Mesothelial cell of epicardium (in vitro differentiated cells): ENCODE measurements around the gene POC1B. TPM values are rescaled to one million over a fixed set of nuclear protein-coding genes. Genes with fewer than 3 reads are reported as not detected.

Experiments used
- DNase-seq, 2 experiments: peaks; one replicate each; pipeline ENCODE4 v3.0.0; 2021; ENCODE audit warnings: low spot score in 2 of 2; ENCODE audit not compliant: unreplicated experiment in 2 of 2
- H3K27ac Mint-ChIP-seq: 2 replicates; pipeline ENCODE4 v1.8.0; 2021; ENCODE audit warnings: mixed read lengths
- H3K27me3 Mint-ChIP-seq: 2 replicates; pipeline ENCODE4 v1.8.0; 2021; ENCODE audit warnings: low read depth, mixed read lengths
- H3K36me3 Mint-ChIP-seq: 2 replicates; pipeline ENCODE4 v1.8.0; 2021; ENCODE audit warnings: mixed read lengths
- H3K4me1 Mint-ChIP-seq: 2 replicates; pipeline ENCODE4 v1.8.0; 2021; ENCODE audit warnings: mixed read lengths
- H3K4me3 Mint-ChIP-seq: 2 replicates; pipeline ENCODE4 v1.8.0; 2021; ENCODE audit warnings: mild to moderate bottlenecking, moderate library complexity, mixed read lengths
- H3K9me3 Mint-ChIP-seq: 2 replicates; pipeline ENCODE4 v1.8.0; 2021; ENCODE audit warnings: mixed read lengths
- CTCF ChIP-seq: fragments of 200-600 bp; sonication (generic); IDR thresholded peaks from one replicate; pipeline ENCODE4 v1.5.0; 2021; ENCODE audit warnings: antibody characterized with exemption; ENCODE audit not compliant: unreplicated experiment
- total RNA-seq: library from RNA; stranded (reverse); gene quantifications from 3 replicates; pipeline ENCODE4 v1.2.1, GENCODE V29; 2021

Gene POC1B
- total RNA-seq, 1 donor from 2014 or later = 12.1 TPM

GRCh38 chr12:89493670-89494302 is 32.1 kb downstream of the POC1B start:
- Mint-ChIP-seq H3K27me3 (no peaks in the 10 kb centered on the region), H3K4me1 (no peaks in the 10 kb centered on the region), H3K4me3 (no peak overlapping the region), H3K9me3 (no peaks in the 10 kb centered on the region), H3K36me3 (peaks cover 9% of the 10 kb centered on the region), H3K27ac (no peak overlapping the region)
- DNase-seq = no peak
- no peak for TF ChIP-seq CTCF

- DNase-seq = no peak
- peaks cover 9% of the 10 kb centered on the region for H3K36me3 Mint-ChIP-seq
- no peak for TF ChIP-seq CTCF
- no peaks in the 10 kb centered on the region for H3K9me3 Mint-ChIP-seq
- H3K4me3 Mint-ChIP-seq = no peak overlapping the region
- H3K27me3 Mint-ChIP-seq = no peaks in the 10 kb centered on the region
- no peaks in the 10 kb centered on the region for H3K4me1 Mint-ChIP-seq
- H3K27ac Mint-ChIP-seq = no peak overlapping the region
Observed at GRCh38 chr12:89492883-89493282, 33.0 kb downstream of the POC1B start.

GRCh38 chr12:89490922-89491321 is 34.9 kb downstream of the POC1B start:
- no peaks in the 10 kb centered on the region for H3K27me3 Mint-ChIP-seq
- no peak overlapping the region for H3K27ac Mint-ChIP-seq
- DNase-seq = no peak
- H3K9me3 Mint-ChIP-seq = no peaks in the 10 kb centered on the region
- TF ChIP-seq CTCF = no peak
- H3K36me3 Mint-ChIP-seq = peaks cover 5% of the 10 kb centered on the region
- H3K4me3 Mint-ChIP-seq = no peak overlapping the region
- no peaks in the 10 kb centered on the region for H3K4me1 Mint-ChIP-seq

- no peak for DNase-seq
- H3K27ac Mint-ChIP-seq = no peak overlapping the region
- no peak overlapping the region for H3K4me3 Mint-ChIP-seq
- no peaks in the 10 kb centered on the region for H3K9me3 Mint-ChIP-seq
- peaks cover 5% of the 10 kb centered on the region for H3K36me3 Mint-ChIP-seq
- H3K4me1 Mint-ChIP-seq = no peaks in the 10 kb centered on the region
- TF ChIP-seq CTCF = no peak
- no peaks in the 10 kb centered on the region for H3K27me3 Mint-ChIP-seq
Observed at GRCh38 chr12:89486264-89486663, 39.6 kb downstream of the POC1B start.

GRCh38 chr12:89484470-89484869 is 41.4 kb downstream of the POC1B start:
- Mint-ChIP-seq H3K4me3 (no peak overlapping the region), H3K27me3 (no peaks in the 10 kb centered on the region), H3K4me1 (no peaks in the 10 kb centered on the region), H3K9me3 (no peaks in the 10 kb centered on the region), H3K36me3 (peaks cover 6% of the 10 kb centered on the region), H3K27ac (no peak overlapping the region)
- DNase-seq = no peak
- TF ChIP-seq CTCF = no peak
